ENCODE results near the gene SSPN.

The SSPN gene

GRCh38 chr12:26299751-26300150 lies 104.4 kb downstream of the SSPN start:
- DNase-seq (ENCODE audit: low spot score): no peak
- no peak for TF ChIP-seq CTCF (conservative IDR thresholded peaks at IDR 0.05; ENCODE audit: low read depth)
- POLR2A ChIA-PET (ENCODE audit: low non-redundant PET): no interaction called here
- CTCF ChIA-PET: no interaction called here
- no peak overlapping the region for H3K27ac ChIP-seq

All from RWPE1 (cell line).